HG02943 (cell line): ENCODE measurements around the gene CLEC16A.
A peak's percentile ranks its signal among the peaks of the same experiment; 100 is the strongest.

Experiments
- ATAC-seq: cut with Tn5 transposase; IDR thresholded peaks from one replicate; pipeline ENCODE4 v1.9.1; 2021; ENCODE audit warnings: mild to moderate bottlenecking, low read depth, moderate library complexity; ENCODE audit not compliant: unreplicated experiment

The CLEC16A gene

DNA sequence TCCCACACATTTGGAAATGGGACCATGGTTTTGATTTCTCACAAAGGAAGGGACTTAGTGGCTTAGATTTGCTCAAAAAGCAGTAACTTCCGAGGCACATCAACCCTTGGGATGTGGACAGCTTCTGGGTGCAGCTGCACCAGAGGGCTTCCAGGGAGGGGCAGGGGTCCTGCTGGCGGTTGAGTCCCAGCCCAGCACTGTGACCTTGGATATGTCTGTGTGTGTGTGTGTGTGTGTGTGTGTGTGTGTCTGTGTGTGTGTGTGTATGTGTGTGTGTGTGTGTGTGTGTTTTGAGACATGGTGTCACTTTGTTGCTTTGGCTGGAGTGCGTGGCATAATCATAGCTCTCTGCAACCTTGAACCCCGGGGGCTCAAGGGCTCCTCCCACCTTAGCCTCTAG, 130.8 kb downstream of the CLEC16A start:
- ATAC-seq: no peak

DNA sequence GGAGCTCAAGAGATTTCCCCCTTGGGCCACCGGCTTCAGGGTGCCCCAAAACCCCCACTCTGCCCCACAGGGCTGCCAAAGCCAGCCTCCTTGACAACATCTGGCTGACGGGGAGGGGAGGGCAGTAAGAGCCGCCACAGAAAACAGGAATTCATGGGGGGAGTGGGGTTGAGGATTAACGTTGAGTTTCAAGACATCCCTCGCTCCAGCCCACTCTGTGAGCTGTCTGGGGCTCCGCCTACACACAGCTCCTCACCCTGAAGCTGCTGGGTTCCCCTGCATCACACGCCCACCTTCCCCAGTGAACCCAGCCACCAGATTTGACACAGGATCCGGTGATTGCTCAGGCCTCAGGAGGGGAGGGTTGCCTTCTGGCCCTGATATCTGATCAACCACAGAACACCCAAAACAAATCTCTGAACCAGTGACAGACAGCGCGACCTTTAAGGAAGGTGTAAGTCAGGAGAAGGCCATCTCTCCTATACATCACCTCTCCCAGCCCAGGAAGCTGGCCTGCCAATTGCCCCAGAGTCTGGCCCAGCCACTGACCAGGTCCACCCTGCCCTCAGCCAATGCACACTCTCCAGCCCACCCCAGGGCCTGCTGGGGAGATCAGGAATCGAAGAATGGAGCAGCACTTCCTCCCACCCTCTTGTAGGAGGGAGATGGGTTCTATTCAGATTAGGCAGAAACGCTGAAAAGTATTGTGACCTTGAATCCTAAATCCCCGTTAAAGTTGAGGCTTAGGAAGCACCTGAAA, 132.1 kb downstream of the CLEC16A start:
- peak; percentile 40 for ATAC-seq

GRCh38 chr16:11078812-11079459, 134.6 kb downstream of the CLEC16A start:
- ATAC-seq: no peak

GRCh38 chr16:11079652-11080187, 135.4 kb downstream of the CLEC16A start:
- no peak for ATAC-seq

DNA sequence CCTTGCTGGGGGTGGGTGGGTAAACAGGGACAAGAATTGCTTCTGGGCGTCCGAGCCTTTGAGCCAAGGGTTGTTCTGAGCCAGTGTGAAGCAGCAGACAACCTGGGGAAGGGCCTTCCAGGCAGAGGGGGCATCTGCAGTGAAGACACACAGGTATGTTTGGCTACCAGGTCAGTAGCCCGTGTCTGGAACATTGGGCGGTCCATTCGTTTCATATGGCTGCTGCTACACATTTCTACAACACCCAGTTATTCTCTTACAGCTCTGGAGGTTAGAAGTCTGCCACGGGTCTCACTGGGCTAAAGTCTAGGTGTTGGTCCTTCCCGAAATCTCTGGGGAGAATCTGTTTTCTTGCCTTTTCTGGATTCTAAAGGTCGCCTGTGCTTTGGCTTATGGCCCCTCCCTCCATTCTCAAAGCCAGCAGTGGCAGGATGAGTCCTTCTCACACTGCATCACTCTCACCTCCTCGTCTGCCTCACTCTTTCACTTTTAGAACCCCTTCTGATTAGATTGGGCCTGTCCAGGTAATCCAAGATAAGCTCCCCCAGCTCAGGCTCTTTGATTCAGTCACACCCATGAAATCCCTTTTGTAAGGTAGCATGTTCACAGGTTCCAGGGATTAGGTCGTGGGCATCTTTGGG, 136.1 kb downstream of the CLEC16A start:
- no peak for ATAC-seq

DNA sequence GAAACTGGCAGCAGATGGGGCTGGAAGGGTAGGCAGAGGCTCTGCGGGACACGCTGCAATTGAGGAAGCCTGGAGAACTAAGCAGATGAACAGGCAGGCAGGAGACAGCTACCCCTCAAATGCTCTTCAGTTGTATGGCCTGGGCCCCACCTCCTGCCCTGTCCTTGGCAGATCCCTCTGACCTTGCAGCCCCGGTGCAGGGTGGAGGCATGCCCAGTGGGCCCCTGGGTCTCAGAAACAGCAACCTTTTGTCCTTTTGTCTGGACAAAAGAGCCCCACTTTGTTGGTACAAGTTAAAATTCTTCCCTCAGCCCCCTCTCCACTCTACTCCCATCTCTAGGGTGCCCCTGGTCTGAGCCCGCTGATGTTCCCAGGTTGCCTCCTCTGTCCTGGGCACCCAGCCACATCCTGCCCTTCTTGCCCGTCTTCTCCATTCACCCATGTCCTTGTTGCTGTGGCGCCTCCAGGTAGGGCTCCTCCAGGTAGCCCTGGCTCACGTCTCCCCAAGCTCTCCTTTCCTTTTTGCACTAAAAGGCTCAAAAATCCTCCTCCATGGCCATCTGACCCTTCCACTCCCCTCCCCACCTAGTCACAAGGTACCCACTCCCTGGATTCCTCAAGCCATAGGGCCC, 136.8 kb downstream of the CLEC16A start:
- ATAC-seq: no peak

DNA sequence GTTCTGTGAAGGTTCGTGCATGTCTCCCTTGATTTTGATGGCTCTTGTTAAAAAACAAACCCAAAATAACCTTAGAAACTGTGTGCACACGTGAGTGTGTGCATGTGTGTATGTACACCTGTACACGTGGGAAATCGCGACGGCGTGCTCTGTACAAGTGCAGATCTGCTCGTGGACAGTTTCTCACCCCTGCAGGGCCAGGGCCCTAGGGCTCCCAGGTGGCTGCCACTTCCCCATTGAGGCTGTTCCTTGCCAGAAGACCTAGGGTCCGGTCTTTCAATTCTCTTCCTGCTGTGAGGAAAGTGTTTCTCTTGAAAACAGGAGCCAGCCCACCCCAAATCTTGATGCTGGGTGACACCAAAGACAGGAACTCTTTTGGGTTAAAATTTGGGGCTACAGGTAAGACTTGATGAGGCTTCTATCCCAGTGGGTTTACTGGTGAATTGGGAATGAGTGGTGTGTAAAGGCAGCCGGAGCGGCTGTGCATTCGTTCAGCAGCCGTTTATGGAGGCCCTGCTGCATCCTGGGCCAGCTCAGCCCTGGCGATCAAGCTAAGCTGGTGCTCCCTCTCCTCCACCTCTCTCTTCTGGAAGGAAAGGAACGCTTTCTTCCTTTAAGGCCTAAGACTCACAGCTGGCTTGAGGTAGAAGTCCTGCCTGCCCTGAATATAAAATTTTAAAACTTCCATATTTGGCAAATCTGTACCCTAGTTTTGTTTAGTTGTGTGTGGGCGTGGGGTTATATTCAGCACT, 137.9 kb downstream of the CLEC16A start:
- no peak for ATAC-seq

- no peak for ATAC-seq
Measured at GRCh38 chr16:11082860-11083388, 138.6 kb downstream of the CLEC16A start.

DNA sequence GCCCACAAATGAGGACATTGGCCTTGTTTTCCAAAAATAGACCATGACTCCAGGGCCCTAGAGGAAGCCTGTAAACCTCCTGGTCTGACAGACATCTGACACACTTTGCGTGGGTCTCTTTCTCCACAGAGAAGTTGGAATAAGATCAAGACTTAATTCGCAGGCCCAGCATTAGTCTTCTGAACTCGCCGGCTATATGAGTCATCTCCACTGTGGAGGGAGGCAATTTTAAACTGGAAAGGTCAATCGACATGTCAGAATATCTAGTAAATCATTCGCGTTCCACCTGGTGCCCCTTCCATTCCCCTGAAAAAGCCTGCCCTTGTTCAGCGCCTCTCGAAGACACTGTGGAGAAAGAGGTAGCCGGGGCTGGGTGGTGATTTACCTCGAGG, 140.1 kb downstream of the CLEC16A start:
- ATAC-seq: no peak

- ATAC-seq: no peak
Measured at GRCh38 chr16:11084876-11085485, 140.6 kb downstream of the CLEC16A start.

DNA sequence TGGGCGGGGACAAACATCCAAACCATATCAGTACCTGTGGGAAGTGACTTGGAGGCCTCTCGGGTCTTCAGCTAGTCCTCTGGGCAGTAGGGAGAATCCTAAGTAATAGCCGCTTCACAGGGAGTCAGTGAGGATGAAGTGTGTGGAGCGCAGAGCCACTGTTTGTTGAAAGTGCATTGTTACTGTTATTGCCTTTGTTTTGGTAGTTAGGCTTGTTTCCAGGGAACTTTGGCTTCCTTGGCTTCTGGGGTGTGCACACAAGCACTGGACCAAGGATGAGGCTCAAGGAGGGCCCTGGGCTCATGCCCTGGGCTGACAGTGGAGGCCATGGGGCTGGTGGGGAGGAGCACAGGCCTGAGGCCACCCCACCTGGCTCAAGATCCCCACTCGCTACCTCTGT, 141.6 kb downstream of the CLEC16A start:
- ATAC-seq: no peak

- no peak for ATAC-seq
Measured at GRCh38 chr16:11087691-11088073, 143.3 kb downstream of the CLEC16A start.

DNA sequence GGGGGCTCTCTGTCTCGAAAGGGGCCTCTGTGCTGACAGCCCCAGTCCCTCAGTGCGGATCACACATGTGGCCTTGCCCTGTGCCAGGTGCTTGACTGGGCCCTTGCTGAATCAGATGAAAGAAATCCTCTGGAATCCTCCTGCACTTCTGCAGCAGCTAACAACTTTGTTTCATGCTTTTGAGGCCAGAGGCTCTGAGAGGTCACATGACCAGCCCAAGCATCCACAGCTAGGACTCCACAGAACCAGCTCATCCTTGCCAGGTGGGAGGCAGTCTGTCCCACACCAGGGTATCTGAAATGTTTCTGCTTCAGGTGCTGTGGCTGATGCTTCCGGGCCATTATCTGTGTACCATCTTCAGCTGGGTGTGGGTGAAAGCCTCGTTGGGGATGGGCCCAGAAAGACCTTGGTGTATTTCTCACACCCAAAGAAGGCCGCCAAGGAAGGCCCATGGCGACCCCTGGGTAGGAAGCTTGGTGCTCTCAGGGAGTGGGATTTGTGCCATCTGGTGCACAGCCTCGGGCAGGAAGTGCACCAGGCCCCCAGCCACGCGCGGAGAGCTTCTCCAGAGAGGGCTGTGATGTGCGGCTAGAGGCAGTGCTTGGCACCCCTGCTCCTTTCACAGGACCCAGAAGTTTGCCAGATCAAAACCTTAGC, 143.8 kb downstream of the CLEC16A start:
- no peak for ATAC-seq

DNA sequence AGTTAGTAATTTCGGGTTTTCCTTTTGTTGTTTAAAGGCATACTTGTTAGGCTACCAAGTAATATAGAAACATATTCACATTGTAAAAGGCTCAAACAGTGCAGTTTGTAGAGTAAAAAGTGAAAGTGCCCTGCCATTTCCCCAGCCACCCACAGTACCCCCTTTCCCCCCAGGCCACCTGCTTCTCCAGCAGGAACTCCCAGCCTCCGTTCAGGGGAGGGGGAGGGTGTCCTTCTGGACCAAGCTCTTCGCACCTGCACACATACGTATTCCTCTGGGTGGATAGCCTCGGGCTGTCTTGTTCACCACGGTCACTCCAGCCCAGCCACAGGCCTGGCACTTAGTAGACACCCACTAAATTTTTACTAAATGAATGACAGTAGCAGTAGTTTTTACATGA, 144.5 kb downstream of the CLEC16A start:
- ATAC-seq: no peak

DNA sequence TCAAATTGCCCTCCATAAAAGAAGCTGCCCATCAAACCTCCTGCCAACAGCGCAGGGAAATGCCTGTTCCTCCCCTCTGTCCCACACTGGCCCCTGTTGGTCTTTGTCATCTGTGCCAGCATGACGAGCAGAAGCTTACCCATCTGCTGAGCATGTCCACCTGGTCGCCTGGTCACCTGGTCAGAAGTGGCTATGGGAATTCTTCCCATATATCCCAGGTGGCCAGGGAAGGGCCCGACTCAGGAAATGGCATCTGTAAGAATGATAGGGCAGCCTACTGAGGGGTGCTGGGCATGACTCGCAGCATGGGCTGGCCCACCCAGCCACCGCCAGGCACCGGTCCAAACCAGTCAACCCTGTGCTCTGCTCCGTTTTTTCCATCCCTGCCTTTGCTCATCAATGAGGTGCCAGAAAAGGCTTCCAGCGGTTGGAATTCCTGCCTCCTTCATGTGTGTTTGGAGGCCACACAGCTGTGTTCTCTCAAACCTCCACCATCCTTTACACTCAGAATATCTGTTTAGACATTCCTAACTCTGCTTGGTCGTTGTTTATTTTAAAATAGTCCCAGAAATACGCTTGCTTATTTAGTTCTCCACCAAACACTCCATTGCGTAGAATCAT, 145.2 kb downstream of the CLEC16A start:
- ATAC-seq: no peak

GRCh38 chr16:11090232-11090631, 145.9 kb downstream of the CLEC16A start:
- ATAC-seq: no peak

DNA sequence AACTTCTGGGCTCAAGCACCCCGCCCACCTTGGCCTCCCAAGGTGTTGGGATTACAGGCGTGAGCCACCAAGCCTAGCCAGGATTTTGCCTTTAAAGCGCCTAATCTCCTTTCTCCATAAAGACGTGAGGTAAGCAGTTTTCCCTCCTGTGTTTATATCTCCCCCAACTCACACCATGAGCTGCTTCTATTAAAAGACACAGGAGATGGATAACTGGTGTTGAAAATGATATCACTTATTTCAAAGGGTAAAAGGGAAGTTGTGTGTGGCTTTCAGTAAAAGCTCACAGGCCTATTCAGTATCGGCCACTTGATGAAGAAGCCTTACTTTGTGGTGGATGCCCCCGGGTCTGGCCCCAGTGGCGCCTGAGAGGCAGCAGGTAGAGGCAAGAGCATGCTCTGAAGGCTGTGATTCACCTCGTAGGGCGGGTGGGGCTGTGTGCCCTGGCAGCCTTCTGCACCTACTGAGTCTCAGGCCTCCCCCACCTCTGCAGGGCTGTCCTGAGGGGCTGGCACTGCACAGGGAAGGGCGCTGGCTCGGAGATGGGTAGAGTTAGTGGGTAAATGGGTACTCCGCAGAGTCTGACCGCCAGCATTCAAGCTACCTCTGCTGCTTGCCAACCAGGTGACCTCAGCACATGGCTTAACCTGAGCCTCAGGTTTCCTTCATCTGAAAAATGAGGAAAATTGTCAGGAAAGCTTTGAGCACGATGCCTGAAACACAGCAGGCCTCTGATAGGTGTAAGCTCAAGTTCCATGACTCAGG, 146.8 kb downstream of the CLEC16A start:
- ATAC-seq: no peak
